ENCODE results near the gene CIAPIN1.

The CIAPIN1 gene

DNA sequence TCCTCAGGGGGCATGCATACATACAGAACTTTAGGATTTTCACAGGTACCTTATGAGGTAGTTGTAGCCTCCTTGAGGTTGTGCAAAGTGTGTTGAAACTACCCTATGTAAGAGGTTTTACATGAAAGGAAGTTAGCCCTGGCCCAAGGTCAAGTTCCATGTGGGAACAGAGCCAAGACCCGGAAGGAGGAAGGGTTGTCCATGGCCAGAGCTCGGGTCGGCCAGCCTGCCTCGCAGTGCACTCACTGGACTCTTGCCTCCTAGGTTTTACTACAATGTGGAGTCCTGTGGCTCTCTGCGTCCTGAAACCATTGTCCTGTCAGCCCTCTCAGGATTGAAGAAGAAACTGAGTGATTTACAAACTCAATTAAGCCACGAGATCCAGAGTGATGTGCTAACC, 23.5 kb upstream of the CIAPIN1 start:
- Histone ChIP-seq H3K9ac (ENCODE audit: insufficient read length, low read depth) (no peak overlapping the region), H3K4me1 (ENCODE audit: insufficient read depth, insufficient read length) (peaks cover 33% of the 10 kb centered on the region), H3K4me3 (ENCODE audit: insufficient read length, low read depth) (no peak overlapping the region), H3K27me3 (ENCODE audit: insufficient read depth, insufficient read length) (no peaks in the 10 kb centered on the region), H3K9me3 (ENCODE audit: insufficient read depth, low read length) (no peaks in the 10 kb centered on the region), H3K36me3 (ENCODE audit: insufficient read depth, insufficient read length, low read length) (peaks cover 90% of the 10 kb centered on the region)
- DNase-seq (ENCODE audit: low read depth, low spot score), result no peak
- TF ChIP-seq YY1 (IDR thresholded peaks at IDR 0.05; ENCODE audit: insufficient read depth, insufficient read length) (no peak), ZNF274 (IDR thresholded peaks at IDR 0.05; ENCODE audit: low read depth, low read length) (no peak), SUZ12 (IDR thresholded peaks at IDR 0.05; ENCODE audit: extremely low read depth, insufficient read depth, insufficient read length) (no peak)

GRCh38 chr16:57469917-57470470, 22.8 kb upstream of the CIAPIN1 start:
- Histone ChIP-seq H3K9me3 (ENCODE audit: insufficient read depth, low read length) (no peaks in the 10 kb centered on the region), H3K4me1 (ENCODE audit: insufficient read depth, insufficient read length) (peaks cover 28% of the 10 kb centered on the region), H3K4me3 (ENCODE audit: insufficient read length, low read depth) (no peak overlapping the region), H3K36me3 (ENCODE audit: insufficient read depth, insufficient read length, low read length) (peaks cover 94% of the 10 kb centered on the region), H3K27me3 (ENCODE audit: insufficient read depth, insufficient read length) (no peaks in the 10 kb centered on the region), H3K9ac (ENCODE audit: insufficient read length, low read depth) (no peak overlapping the region)
- no peak for TF ChIP-seq YY1 (IDR thresholded peaks at IDR 0.05; ENCODE audit: insufficient read depth, insufficient read length)
- no peak for TF ChIP-seq ZNF274 (IDR thresholded peaks at IDR 0.05; ENCODE audit: low read depth, low read length)
- no peak for TF ChIP-seq SUZ12 (IDR thresholded peaks at IDR 0.05; ENCODE audit: extremely low read depth, insufficient read depth, insufficient read length)
- no peak for DNase-seq (ENCODE audit: low read depth, low spot score)

- peaks cover 27% of the 10 kb centered on the region for H3K4me1 ChIP-seq (ENCODE audit: insufficient read depth, insufficient read length)
- no peaks in the 10 kb centered on the region for H3K9me3 ChIP-seq (ENCODE audit: insufficient read depth, low read length)
- no peak for DNase-seq (ENCODE audit: low read depth, low spot score)
- H3K36me3 ChIP-seq (ENCODE audit: insufficient read depth, insufficient read length, low read length), result peaks cover 94% of the 10 kb centered on the region
- no peaks in the 10 kb centered on the region for H3K27me3 ChIP-seq (ENCODE audit: insufficient read depth, insufficient read length)
- TF ChIP-seq ZNF274 (IDR thresholded peaks at IDR 0.05; ENCODE audit: low read depth, low read length) (no peak), SUZ12 (IDR thresholded peaks at IDR 0.05; ENCODE audit: extremely low read depth, insufficient read depth, insufficient read length) (no peak), YY1 (IDR thresholded peaks at IDR 0.05; ENCODE audit: insufficient read depth, insufficient read length) (no peak)
- no peak overlapping the region for H3K9ac ChIP-seq (ENCODE audit: insufficient read length, low read depth)
- no peak overlapping the region for H3K4me3 ChIP-seq (ENCODE audit: insufficient read length, low read depth)
Measured at GRCh38 chr16:57469046-57469445, 21.9 kb upstream of the CIAPIN1 start.

DNA sequence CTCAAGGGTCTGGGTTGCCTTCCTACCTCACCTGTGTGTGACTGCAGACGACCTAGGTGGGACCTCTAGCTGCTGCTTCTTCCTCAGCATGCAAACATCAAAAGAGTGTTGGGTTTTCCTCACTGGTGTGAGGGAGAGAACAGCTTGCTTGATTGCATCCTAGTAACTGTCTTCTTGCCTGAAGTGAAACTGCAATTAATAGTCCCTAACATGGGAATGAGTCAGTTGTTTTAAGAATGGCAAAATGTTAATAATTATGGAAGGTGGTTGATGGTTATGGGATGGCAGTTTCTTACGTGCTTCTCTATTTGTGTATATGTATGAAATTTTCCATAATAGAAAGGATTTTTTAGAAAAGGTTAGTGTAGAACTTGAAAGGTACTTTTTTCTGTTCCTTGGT, 21.2 kb upstream of the CIAPIN1 start:
- peaks cover 26% of the 10 kb centered on the region for H3K4me1 ChIP-seq (ENCODE audit: insufficient read depth, insufficient read length)
- no peaks in the 10 kb centered on the region for H3K27me3 ChIP-seq (ENCODE audit: insufficient read depth, insufficient read length)
- H3K36me3 ChIP-seq (ENCODE audit: insufficient read depth, insufficient read length, low read length), result peaks cover 94% of the 10 kb centered on the region
- no peaks in the 10 kb centered on the region for H3K9me3 ChIP-seq (ENCODE audit: insufficient read depth, low read length)
- no peak overlapping the region for H3K4me3 ChIP-seq (ENCODE audit: insufficient read length, low read depth)
- no peak for DNase-seq (ENCODE audit: low read depth, low spot score)
- no peak overlapping the region for H3K9ac ChIP-seq (ENCODE audit: insufficient read length, low read depth)
- no peak for TF ChIP-seq YY1 (IDR thresholded peaks at IDR 0.05; ENCODE audit: insufficient read depth, insufficient read length)
- TF ChIP-seq ZNF274 (IDR thresholded peaks at IDR 0.05; ENCODE audit: low read depth, low read length), result no peak
- no peak for TF ChIP-seq SUZ12 (IDR thresholded peaks at IDR 0.05; ENCODE audit: extremely low read depth, insufficient read depth, insufficient read length)

DNA sequence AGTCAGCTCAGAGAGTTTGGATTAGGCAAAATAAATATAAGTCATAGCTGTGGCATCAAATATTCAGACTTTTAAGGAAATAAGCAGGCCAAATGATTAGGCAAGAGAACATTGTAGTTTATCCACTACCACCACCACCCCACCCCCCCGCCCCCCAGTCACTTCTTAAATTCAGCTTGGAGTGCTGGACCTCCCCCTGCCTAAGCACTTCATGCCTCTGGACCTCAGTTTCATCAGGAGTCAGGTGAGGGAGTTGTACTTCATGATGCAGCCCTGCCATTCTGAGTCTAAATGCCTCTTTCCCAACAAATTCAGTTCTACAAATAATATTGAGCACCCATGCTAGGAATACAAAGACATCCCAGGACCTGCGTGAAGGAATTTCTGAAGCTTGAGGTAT, 17.3 kb upstream of the CIAPIN1 start:
- H3K36me3 ChIP-seq (ENCODE audit: insufficient read depth, insufficient read length, low read length), result peaks cover 84% of the 10 kb centered on the region
- no peaks in the 10 kb centered on the region for H3K27me3 ChIP-seq (ENCODE audit: insufficient read depth, insufficient read length)
- H3K9me3 ChIP-seq (ENCODE audit: insufficient read depth, low read length), result no peaks in the 10 kb centered on the region
- H3K9ac ChIP-seq (ENCODE audit: insufficient read length, low read depth), result no peak overlapping the region
- DNase-seq (ENCODE audit: low read depth, low spot score), result no peak
- no peak overlapping the region for H3K4me3 ChIP-seq (ENCODE audit: insufficient read length, low read depth)
- H3K4me1 ChIP-seq (ENCODE audit: insufficient read depth, insufficient read length), result peaks cover 3% of the 10 kb centered on the region
- TF ChIP-seq ZNF274 (IDR thresholded peaks at IDR 0.05; ENCODE audit: low read depth, low read length) (no peak), SUZ12 (IDR thresholded peaks at IDR 0.05; ENCODE audit: extremely low read depth, insufficient read depth, insufficient read length) (no peak), YY1 (IDR thresholded peaks at IDR 0.05; ENCODE audit: insufficient read depth, insufficient read length) (no peak)

DNA sequence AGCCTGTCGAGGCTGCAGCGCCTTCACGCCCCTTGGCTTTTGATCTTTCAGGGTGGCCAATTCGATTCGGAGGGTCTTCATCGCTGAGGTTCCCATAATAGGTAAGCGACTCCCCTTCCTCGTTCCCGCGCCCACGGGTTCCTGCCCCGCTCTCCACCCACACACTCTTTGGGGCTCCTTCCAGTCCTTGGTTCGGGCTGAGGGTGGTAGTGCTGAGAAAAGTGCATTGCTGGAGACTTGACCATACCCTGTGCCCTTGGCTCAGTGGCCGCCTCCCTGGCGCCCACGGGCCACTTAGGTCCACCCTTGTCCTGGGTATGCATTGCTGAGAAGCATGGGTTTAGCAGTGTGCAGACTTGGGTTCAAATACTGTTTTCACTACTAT, 15.8 kb upstream of the CIAPIN1 start:
- Histone ChIP-seq H3K4me1 (ENCODE audit: insufficient read depth, insufficient read length) (peaks cover 3% of the 10 kb centered on the region), H3K4me3 (ENCODE audit: insufficient read length, low read depth) (peak overlapping the region; percentile 90), H3K9ac (ENCODE audit: insufficient read length, low read depth) (peak overlapping the region; percentile 94), H3K27me3 (ENCODE audit: insufficient read depth, insufficient read length) (no peaks in the 10 kb centered on the region), H3K9me3 (ENCODE audit: insufficient read depth, low read length) (no peaks in the 10 kb centered on the region), H3K36me3 (ENCODE audit: insufficient read depth, insufficient read length, low read length) (peaks cover 85% of the 10 kb centered on the region)
- no peak for TF ChIP-seq SUZ12 (IDR thresholded peaks at IDR 0.05; ENCODE audit: extremely low read depth, insufficient read depth, insufficient read length)
- TF ChIP-seq YY1 (IDR thresholded peaks at IDR 0.05; ENCODE audit: insufficient read depth, insufficient read length), result no peak
- TF ChIP-seq ZNF274 (IDR thresholded peaks at IDR 0.05; ENCODE audit: low read depth, low read length), result no peak
- no peak for DNase-seq (ENCODE audit: low read depth, low spot score)

DNA sequence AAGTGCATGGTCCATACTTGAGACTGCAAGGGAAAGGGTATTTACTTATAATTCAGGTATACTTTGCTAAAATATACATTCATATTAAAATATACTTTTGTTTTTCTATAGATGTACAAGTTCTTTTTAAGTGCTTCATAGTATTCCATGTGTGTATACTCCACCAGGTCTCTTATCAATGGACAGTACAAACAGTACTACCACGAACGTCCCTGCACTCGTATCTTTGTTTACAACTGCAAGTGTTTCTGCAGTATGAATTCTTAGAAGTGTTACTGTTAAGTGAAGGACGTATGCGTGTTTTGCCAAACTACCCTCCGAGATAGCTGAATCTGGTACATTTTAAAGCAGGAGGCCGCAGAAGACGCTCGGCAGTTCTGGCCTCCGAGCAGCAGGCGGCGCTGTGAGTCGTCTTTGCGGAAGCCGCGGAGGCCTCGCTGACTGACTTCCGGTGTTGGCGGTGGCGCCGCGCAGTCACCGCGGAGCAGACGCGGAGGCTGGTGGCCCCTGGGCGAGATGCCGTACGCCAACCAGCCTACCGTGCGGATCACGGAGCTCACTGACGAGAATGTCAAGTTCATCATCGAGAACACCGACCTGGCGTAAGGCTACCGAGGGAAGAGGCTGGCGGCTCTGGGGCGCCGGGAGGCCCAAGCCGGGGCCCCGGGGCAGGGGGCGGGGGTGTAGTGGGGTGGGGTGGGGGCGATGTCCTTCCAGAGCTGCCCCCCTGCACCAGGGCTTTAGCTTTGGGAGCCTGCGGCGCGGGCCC, 15.2 kb upstream of the CIAPIN1 start, which contains the start of gene POLR2C:
TSS of gene POLR2C (plus strand) at position 471 of the 769 bp plus-strand sequence. CDS start at position 517, 46 bp downstream.
- Histone ChIP-seq H3K9me3 (ENCODE audit: insufficient read depth, low read length) (no peaks in the 10 kb centered on the region), H3K36me3 (ENCODE audit: insufficient read depth, insufficient read length, low read length) (peaks cover 85% of the 10 kb centered on the region), H3K4me1 (ENCODE audit: insufficient read depth, insufficient read length) (peaks cover 3% of the 10 kb centered on the region), H3K27me3 (ENCODE audit: insufficient read depth, insufficient read length) (no peaks in the 10 kb centered on the region), H3K9ac (ENCODE audit: insufficient read length, low read depth) (peak within 1 kb of the TSS; percentile 94), H3K4me3 (ENCODE audit: insufficient read length, low read depth) (peak within 1 kb of the TSS; percentile 90)
- TF ChIP-seq YY1 (IDR thresholded peaks at IDR 0.05; ENCODE audit: insufficient read depth, insufficient read length) (no peak), SUZ12 (IDR thresholded peaks at IDR 0.05; ENCODE audit: extremely low read depth, insufficient read depth, insufficient read length) (no peak), ZNF274 (IDR thresholded peaks at IDR 0.05; ENCODE audit: low read depth, low read length) (no peak)
- DNase-seq (ENCODE audit: low read depth, low spot score), result peak; percentile 87
